HCT116 (cell line): ENCODE results near the gene ZC3H15. TPM values are rescaled to one million over a fixed set of nuclear protein-coding genes. Genes with fewer than 3 reads are reported as not detected.

ENCODE experiments used
- ATAC-seq: fragments of 200-7000 bp; cut with Tn5 transposase; 2 replicates; pipeline ENCODE4 v1.9.1; 2020; ENCODE audit warnings: mild to moderate bottlenecking, moderate library complexity
- BruUV-seq: library from RNA; stranded (reverse); fragments of 400-500 nt; replicated peaks from 2 replicates; lab custom pipeline; 2021; lab: Mats Ljungman, UMichigan
- CTCF ChIA-PET: fragments of 300-600 bp; sonication (Branson Sonifier 250); formaldehyde crosslinking; loops from one replicate; lab custom pipeline; 2021; ENCODE audit warnings: antibody characterized with exemption; lab: Charles Lee
- POLR2A ChIA-PET: fragments of 300-600, 350-600 bp; sonication (Branson Sonifier 250); formaldehyde crosslinking; loops from one replicate; lab custom pipeline; 2021; ENCODE audit warnings: antibody characterized with exemption; lab: Charles Lee
- RAD21 ChIA-PET, 2 experiments: fragments of 300-600 bp; sonication (Branson Sonifier 250); formaldehyde crosslinking; loops; one replicate each; lab custom pipeline; 2023; ENCODE audit warnings: low total read pairs in 2 of 2; ENCODE audit not compliant: uncharacterized antibody in 2 of 2, unreplicated experiment in 2 of 2, low non-redundant PET in 1 of 2; lab: Charles Lee
- DNase-seq: peaks from one replicate; pipeline ENCODE4 v3.0.0-alpha.2; 2010; ENCODE audit warnings: low read depth, low spot score
- H2AFZ ChIP-seq: fragments of 200-600 bp; shearing (Covaris generic), sonication (generic); 2 replicates; pipeline ENCODE4 v1.6.1; 2017; ENCODE audit warnings: low read depth, mixed run types, mixed read lengths, antibody characterized with exemption, low read length; ENCODE audit not compliant: poor library complexity, severe bottlenecking
- H3K27ac ChIP-seq: 2 replicates; pipeline ENCODE4 v1.5.1; 2012; ENCODE audit warnings: low read depth, low read length
- H3K27me3 ChIP-seq: fragments of 200-600 bp; sonication (generic); 2 replicates; pipeline ENCODE4 v1.6.1; 2016; ENCODE audit warnings: mixed run types, low read length, mixed read lengths; ENCODE audit not compliant: insufficient read depth
- H3K36me3 ChIP-seq, 2 experiments: fragments of 200-500 bp in 1 of 2; fragments of 200-600 bp in 1 of 2; sonication (Bioruptor generic) in 1 of 2; sonication (generic) in 1 of 2; 2 replicates each; pipeline versions ENCODE4 v1.5.1 to v1.6.1; 2014 to 2016; ENCODE audit warnings: low read length in 2 of 2, inconsistent platforms in 1 of 2, mixed read lengths in 1 of 2, mixed run types in 1 of 2; ENCODE audit not compliant: insufficient read depth in 2 of 2, control insufficient read depth in 1 of 2
- H3K4me1 ChIP-seq, 2 experiments: fragments of 200-600 bp in 1 of 2; sonication (generic) in 1 of 2; 2 replicates each; pipeline versions ENCODE4 v1.5.1 to v1.6.1; 2012 to 2017; ENCODE audit warnings: low read length in 2 of 2, inconsistent platforms in 1 of 2, mild to moderate bottlenecking in 1 of 2, mixed read lengths in 1 of 2, mixed run types in 1 of 2, moderate library complexity in 1 of 2; ENCODE audit not compliant: insufficient read depth in 2 of 2, control insufficient read depth in 1 of 2
- H3K4me2 ChIP-seq: fragments of 200-600 bp; sonication (generic); 2 replicates; pipeline ENCODE4 v1.6.1; 2017; ENCODE audit warnings: mixed run types, low read length, mixed read lengths
- H3K4me3 ChIP-seq, 2 experiments: fragments of 200-600 bp in 1 of 2; sonication (generic) in 1 of 2; replicated peaks in 1 of 2; 2 replicates each; pipeline ENCODE4 v1.5.1; 2011 to 2016; ENCODE audit warnings: low read length in 2 of 2, control low read depth in 1 of 2, low read depth in 1 of 2, mild to moderate bottlenecking in 1 of 2, mixed read lengths in 1 of 2, mixed run types in 1 of 2
- H3K79me2 ChIP-seq: fragments of 200-600 bp; sonication (generic); 2 replicates; pipeline ENCODE4 v1.6.1; 2017; ENCODE audit warnings: mild to moderate bottlenecking, mixed run types, low read length, moderate library complexity, mixed read lengths; ENCODE audit not compliant: insufficient read depth
- H3K9ac ChIP-seq: fragments of 200-600 bp; sonication (generic); 2 replicates; pipeline ENCODE4 v1.6.1; 2016; ENCODE audit warnings: low read length, mixed read lengths
- H3K9me2 ChIP-seq: fragments of 200-600 bp; sonication (generic), shearing (Covaris generic); 2 replicates; pipeline ENCODE4 v1.6.1; 2017; ENCODE audit warnings: mixed run types, mild to moderate bottlenecking, moderate library complexity; ENCODE audit not compliant: insufficient read depth
- H3K9me3 ChIP-seq, 2 experiments: fragments of 200-500 bp in 1 of 2; fragments of 200-600 bp in 1 of 2; sonication (Bioruptor generic) in 1 of 2; sonication (generic) in 1 of 2; 2 replicates each; pipeline ENCODE4 v1.6.1; 2014 to 2017; ENCODE audit warnings: low read length in 2 of 2, mixed read lengths in 2 of 2, inconsistent platforms in 1 of 2, low read depth in 1 of 2, mild to moderate bottlenecking in 1 of 2, mixed run types in 1 of 2, moderate library complexity in 1 of 2; ENCODE audit not compliant: control insufficient read depth in 1 of 2, insufficient read depth in 1 of 2
- H4K20me1 ChIP-seq: fragments of 200-600 bp; sonication (generic), shearing (Covaris generic); 2 replicates; pipeline ENCODE4 v1.6.1; 2017; ENCODE audit warnings: mixed run types, mild to moderate bottlenecking, moderate library complexity; ENCODE audit not compliant: insufficient read depth
- CBX3 ChIP-seq: IDR thresholded peaks from 2 replicates; pipeline ENCODE4 v1.6.1; 2012; ENCODE audit warnings: low read depth
- CEBPB ChIP-seq: IDR thresholded peaks from 2 replicates; pipeline ENCODE4 v1.6.1; 2012; ENCODE audit warnings: low read depth
- EGR1 ChIP-seq: IDR thresholded peaks from 2 replicates; pipeline ENCODE4 v1.6.1; 2012; ENCODE audit warnings: low read depth
- ELF1 ChIP-seq: IDR thresholded peaks from 2 replicates; pipeline ENCODE4 v1.6.1; 2012; ENCODE audit warnings: low read depth, borderline replicate concordance
- EZH2 ChIP-seq: fragments of 200-600 bp; sonication (generic); IDR thresholded peaks from 2 replicates; pipeline ENCODE4 v1.6.1; 2017; ENCODE audit warnings: antibody characterized with exemption, mixed run types
- EZH2phosphoT487 ChIP-seq: fragments of 200-600 bp; IDR thresholded peaks from 2 replicates; pipeline ENCODE4 v1.6.1; 2018; ENCODE audit warnings: antibody characterized with exemption, borderline replicate concordance
- JUND ChIP-seq: IDR thresholded peaks from 2 replicates; pipeline ENCODE4 v1.6.1; 2012
- POLR2AphosphoS5 ChIP-seq: IDR thresholded peaks from 2 replicates; pipeline ENCODE4 v1.6.1; 2011; ENCODE audit warnings: mild to moderate bottlenecking, low read depth, low read length, moderate library complexity
- RAD21 ChIP-seq: IDR thresholded peaks from 2 replicates; pipeline ENCODE4 v1.6.1; 2012; ENCODE audit warnings: low read depth, mild to moderate bottlenecking
- SRF ChIP-seq: IDR thresholded peaks from 2 replicates; pipeline ENCODE4 v1.6.1; 2012; ENCODE audit warnings: low read depth
- TCF7L2 ChIP-seq: IDR thresholded peaks from 2 replicates; pipeline ENCODE4 v1.7.0; 2011; ENCODE audit warnings: borderline replicate concordance, inconsistent platforms; ENCODE audit not compliant: insufficient read depth, insufficient read length; ENCODE audit errors: extremely low read depth
- YY1 ChIP-seq: IDR thresholded peaks from 2 replicates; pipeline ENCODE4 v1.6.1; 2011; ENCODE audit warnings: low read length, low read depth, moderate library complexity, mild to moderate bottlenecking; ENCODE audit not compliant: insufficient replicate concordance; ENCODE audit errors: extremely low read depth
- ZFX ChIP-seq: fragments of 450-650 bp; IDR thresholded peaks from 2 replicates; pipeline ENCODE4 v1.6.1; 2017
- ZNF274 ChIP-seq: fragments of 200-500 bp; sonication (Bioruptor generic); IDR thresholded peaks from 2 replicates; pipeline ENCODE4 v1.6.1; 2014; ENCODE audit warnings: mild to moderate bottlenecking, low read depth, low read length, inconsistent platforms
- intact Hi-C: fragments of 100-400 bp; cut with micrococcal nuclease; formaldehyde crosslinking; loops from 2 replicates; pipeline ENCODE4 v1.10.0; 2022
- total RNA-seq: library from RNA; stranded (reverse); gene quantifications from one replicate; pipeline ENCODE4 v1.2.1, GENCODE V29; 2021; ENCODE audit not compliant: unreplicated experiment
- TF ChIP-seq, protein P1 (sequence below): IDR thresholded peaks from 2 replicates; pipeline ENCODE4 v1.6.1; 2012; ENCODE audit warnings: low read depth
- TF ChIP-seq, protein P2 (sequence below): IDR thresholded peaks from 2 replicates; pipeline ENCODE4 v1.6.1; 2012
- TF ChIP-seq, protein P3 (sequence below): IDR thresholded peaks from 2 replicates; pipeline ENCODE4 v1.6.1; 2011; ENCODE audit warnings: mild to moderate bottlenecking, low read length, moderate library complexity; ENCODE audit not compliant: insufficient replicate concordance; ENCODE audit errors: extremely low read depth

The ZC3H15 gene
- total RNA-seq, 1 experiment from 2014 or later, result 75.2 TPM

DNA sequence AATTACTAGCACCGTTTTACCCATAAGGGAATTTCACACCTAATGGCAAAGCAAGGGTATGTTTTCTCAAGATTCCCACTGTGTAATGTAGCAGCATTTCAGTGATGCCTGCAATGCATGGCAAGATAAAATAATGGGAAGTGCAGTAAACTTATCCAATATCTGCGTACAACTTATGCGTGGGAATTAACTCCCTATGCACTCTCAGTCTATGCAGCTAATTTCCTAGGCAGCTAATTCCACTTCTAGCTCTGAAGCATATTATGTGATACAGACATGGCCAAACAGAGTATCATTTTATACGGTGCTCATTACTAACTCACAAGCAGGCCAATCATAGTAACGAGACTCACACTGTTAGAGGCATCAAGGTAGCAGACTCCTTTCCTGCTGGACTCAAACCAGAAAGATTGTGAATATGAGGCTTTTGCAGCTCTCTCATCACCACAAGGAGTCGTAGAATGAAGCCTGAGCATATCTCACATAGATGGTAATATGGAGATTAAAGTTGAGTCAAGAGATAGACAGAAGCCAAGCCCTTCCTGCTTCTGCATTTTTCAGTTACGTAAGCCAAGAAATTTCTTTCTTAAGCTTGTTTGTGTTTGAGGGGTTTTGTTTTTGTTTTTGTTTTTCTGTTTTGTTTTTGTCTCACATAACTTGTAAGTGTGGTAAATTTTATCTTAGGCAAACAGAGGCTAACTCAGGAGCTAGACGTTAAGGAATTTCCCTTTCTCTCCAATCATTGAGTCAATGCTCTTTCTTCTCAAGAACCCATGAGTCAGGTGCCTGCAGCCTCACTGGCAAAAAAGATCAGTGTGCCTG, 69.0 kb downstream of the ZC3H15 start:
- no peaks in the 10 kb centered on the region for H3K79me2 ChIP-seq
- H3K4me2 ChIP-seq, result no peak overlapping the region
- no peak overlapping the region for H3K27ac ChIP-seq
- H3K9me3 ChIP-seq, result no peaks in the 10 kb centered on the region
- DNase-seq (no peak), ATAC-seq (peak; percentile 38; the same call in 1 of the 2 replicates)
- H3K36me3 ChIP-seq, result no peaks in the 10 kb centered on the region
- H3K9me2 ChIP-seq, result no peaks in the 10 kb centered on the region
- no peak overlapping the region for H3K4me3 ChIP-seq
- ChIA-PET RAD21 (no interaction called here), CTCF (interaction anchor here (1.8 kb wide), 1 partner anchor 34 kb away, joined by 4 read pairs; the partner anchor contains the start of gene ITGAV), POLR2A (no interaction called here)
- H2AFZ ChIP-seq, result peak overlapping the region; percentile 11
- H3K4me1 ChIP-seq, result no peaks in the 10 kb centered on the region
- TF ChIP-seq EGR1 (no peak), SRF (no peak), EZH2phosphoT487 (no peak), TCF7L2 (no peak), ELF1 (no peak), CBX3 (no peak), POLR2AphosphoS5 (no peak), EZH2 (no peak), RAD21 (no peak), CEBPB (no peak), ZFX (no peak), JUND (no peak), YY1 (no peak), ZNF274 (no peak)
- TF ChIP-seq, protein P1, sequence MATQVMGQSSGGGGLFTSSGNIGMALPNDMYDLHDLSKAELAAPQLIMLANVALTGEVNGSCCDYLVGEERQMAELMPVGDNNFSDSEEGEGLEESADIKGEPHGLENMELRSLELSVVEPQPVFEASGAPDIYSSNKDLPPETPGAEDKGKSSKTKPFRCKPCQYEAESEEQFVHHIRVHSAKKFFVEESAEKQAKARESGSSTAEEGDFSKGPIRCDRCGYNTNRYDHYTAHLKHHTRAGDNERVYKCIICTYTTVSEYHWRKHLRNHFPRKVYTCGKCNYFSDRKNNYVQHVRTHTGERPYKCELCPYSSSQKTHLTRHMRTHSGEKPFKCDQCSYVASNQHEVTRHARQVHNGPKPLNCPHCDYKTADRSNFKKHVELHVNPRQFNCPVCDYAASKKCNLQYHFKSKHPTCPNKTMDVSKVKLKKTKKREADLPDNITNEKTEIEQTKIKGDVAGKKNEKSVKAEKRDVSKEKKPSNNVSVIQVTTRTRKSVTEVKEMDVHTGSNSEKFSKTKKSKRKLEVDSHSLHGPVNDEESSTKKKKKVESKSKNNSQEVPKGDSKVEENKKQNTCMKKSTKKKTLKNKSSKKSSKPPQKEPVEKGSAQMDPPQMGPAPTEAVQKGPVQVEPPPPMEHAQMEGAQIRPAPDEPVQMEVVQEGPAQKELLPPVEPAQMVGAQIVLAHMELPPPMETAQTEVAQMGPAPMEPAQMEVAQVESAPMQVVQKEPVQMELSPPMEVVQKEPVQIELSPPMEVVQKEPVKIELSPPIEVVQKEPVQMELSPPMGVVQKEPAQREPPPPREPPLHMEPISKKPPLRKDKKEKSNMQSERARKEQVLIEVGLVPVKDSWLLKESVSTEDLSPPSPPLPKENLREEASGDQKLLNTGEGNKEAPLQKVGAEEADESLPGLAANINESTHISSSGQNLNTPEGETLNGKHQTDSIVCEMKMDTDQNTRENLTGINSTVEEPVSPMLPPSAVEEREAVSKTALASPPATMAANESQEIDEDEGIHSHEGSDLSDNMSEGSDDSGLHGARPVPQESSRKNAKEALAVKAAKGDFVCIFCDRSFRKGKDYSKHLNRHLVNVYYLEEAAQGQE, result no peak
- TF ChIP-seq, protein P2, sequence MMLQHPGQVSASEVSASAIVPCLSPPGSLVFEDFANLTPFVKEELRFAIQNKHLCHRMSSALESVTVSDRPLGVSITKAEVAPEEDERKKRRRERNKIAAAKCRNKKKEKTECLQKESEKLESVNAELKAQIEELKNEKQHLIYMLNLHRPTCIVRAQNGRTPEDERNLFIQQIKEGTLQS, result no peak
- TF ChIP-seq, protein P3, sequence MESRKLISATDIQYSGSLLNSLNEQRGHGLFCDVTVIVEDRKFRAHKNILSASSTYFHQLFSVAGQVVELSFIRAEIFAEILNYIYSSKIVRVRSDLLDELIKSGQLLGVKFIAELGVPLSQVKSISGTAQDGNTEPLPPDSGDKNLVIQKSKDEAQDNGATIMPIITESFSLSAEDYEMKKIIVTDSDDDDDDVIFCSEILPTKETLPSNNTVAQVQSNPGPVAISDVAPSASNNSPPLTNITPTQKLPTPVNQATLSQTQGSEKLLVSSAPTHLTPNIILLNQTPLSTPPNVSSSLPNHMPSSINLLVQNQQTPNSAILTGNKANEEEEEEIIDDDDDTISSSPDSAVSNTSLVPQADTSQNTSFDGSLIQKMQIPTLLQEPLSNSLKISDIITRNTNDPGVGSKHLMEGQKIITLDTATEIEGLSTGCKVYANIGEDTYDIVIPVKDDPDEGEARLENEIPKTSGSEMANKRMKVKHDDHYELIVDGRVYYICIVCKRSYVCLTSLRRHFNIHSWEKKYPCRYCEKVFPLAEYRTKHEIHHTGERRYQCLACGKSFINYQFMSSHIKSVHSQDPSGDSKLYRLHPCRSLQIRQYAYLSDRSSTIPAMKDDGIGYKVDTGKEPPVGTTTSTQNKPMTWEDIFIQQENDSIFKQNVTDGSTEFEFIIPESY, result no peak
- no peak overlapping the region for H3K9ac ChIP-seq
- intact Hi-C loops, result no loop called here
- H3K27me3 ChIP-seq, result no peaks in the 10 kb centered on the region
- no TSS peak for BruUV-seq
- H4K20me1 ChIP-seq, result no peaks in the 10 kb centered on the region
